Adrenal gland (tissue), 12 donors: ENCODE measurements around the gene GPLD1. TPM values are rescaled to one million over a fixed set of nuclear protein-coding genes. Genes with fewer than 3 reads are reported as not detected.

Source experiments
- DNase-seq, 7 donors: peaks; one replicate each; pipeline ENCODE4 v3.0.0-alpha.2; 2019 to 2020
- H3K27ac ChIP-seq, 5 donors: fragments of 200-600 bp; sonication (generic) in 4 of 5; 1 replicate in 3 of 5; 2 replicates in 2 of 5; pipeline versions ENCODE4 v1.5.1 to v1.8.0; 2016 to 2020; ENCODE audit warnings: mild to moderate bottlenecking in 1 of 5
- H3K27me3 ChIP-seq: fragments of 200-600 bp; 2 replicates; pipeline ENCODE4 v1.8.0; 2021
- H3K36me3 ChIP-seq, 2 donors: fragments of 200-600 bp; replicated peaks in 1 of 2; 1 replicate in 1 of 2; 2 replicates in 1 of 2; pipeline versions ENCODE4 v1.5.1 to v1.8.0; 2018 to 2022
- H3K4me1 ChIP-seq, 2 donors: fragments of 200-600 bp; replicated peaks in 1 of 2; 1 replicate in 1 of 2; 2 replicates in 1 of 2; pipeline versions ENCODE4 v1.5.1 to v1.8.0; 2018 to 2021
- H3K4me3 ChIP-seq, 4 donors: fragments of 200-600 bp; sonication (generic) in 3 of 4; one replicate each; pipeline ENCODE4 v1.5.1; 2016 to 2018
- H3K9me3 ChIP-seq, 3 donors: fragments of 200-600 bp; sonication (generic) in 1 of 3; replicated peaks in 1 of 3; 1 replicate in 2 of 3; 2 replicates in 1 of 3; pipeline versions ENCODE4 v1.5.1 to v1.8.0; 2016 to 2021
- CTCF ChIP-seq, 6 experiments: fragments of 450-650 bp in 4 of 6; fragments of 200-600 bp in 2 of 6; sonication (generic) in 1 of 6; IDR thresholded peaks; 1 replicate in 5 of 6; 2 replicates in 1 of 6; pipeline versions ENCODE4 v1.5.1 to v1.8.0; 2016 to 2021; ENCODE audit warnings: antibody characterized with exemption in 6 of 6, mild to moderate bottlenecking in 2 of 6, moderate library complexity in 1 of 6
- POLR2A ChIP-seq, 2 donors: fragments of 450-650 bp; IDR thresholded peaks; one replicate each; pipeline ENCODE4 v1.6.1; 2017; ENCODE audit warnings: antibody characterized with exemption in 2 of 2, mild to moderate bottlenecking in 2 of 2, moderate library complexity in 1 of 2
- WGBS, 4 donors: extraction: QIAGEN DNeasy Blood & Tissue Kit in 2 of 4; methylation state at CpG; one replicate each; pipeline versions ENCODE4 v1.1.5 to v1.1.7; 2013 to 2017; 5-methylcytosine and 5-hydroxymethylcytosine counted together
- intact Hi-C, 2 donors: fragments of 100-400 bp; cut with DNase I; formaldehyde crosslinking; loops; one replicate each; pipeline versions ENCODE4 v1.14.1 to v1.15.0; 2022 to 2023
- polyA plus RNA-seq, 3 donors: library from polyadenylated mRNA; stranded (reverse); fragments of 200-250 nt in 2 of 3; fragments of 350-450 nt in 1 of 3; fragmentation: Illumina TruSeq in 1 of 3; extraction: RNeasy Lipid Tissue Mini Kit (QIAGEN cat#74804) in 1 of 3; gene quantifications; one replicate each; pipeline ENCODE4 v1.2.3, GENCODE V29; 2013 to 2014
- total RNA-seq, 9 donors: library from RNA; depleted of rRNA in 4 of 9; stranded (reverse); fragments of >200 nt in 4 of 9; fragments of 120-200 nt in 1 of 9; fragmentation: NEBNext Ultra II Directional in 1 of 9; extraction: Animal tissue kit (Norgen Biotek cat#: 25700) in 1 of 9; gene quantifications; one replicate each; pipeline versions ENCODE4 v1.1.0 to v1.2.4, GENCODE V29; 2013 to 2023
- donor health status: healthy with polysubstance abuse.
- donor health status: Bipolar disorder and iron deficiency.
- donor health status: DM: yes; HTN: yes; CAD: no.
- donor health status: DM: no; HTN: no; CAD: no.
- donor health status: DM: no; HTN: no; CAD: no.
- donor health status: DM: yes; HTN: yes; CAD: no.

The GPLD1 gene
- total and polyA plus RNA-seq, 12 donors, result 0.34 to 1.8 (median 0.98) TPM

GRCh38 chr6:24429146-24429545 lies 60.2 kb downstream of the GPLD1 start:
- whole genome bisulfite sequencing, 4 donors, result 79 to 87% (median 82%) methylated on average over 3 of the region's 3 CpGs
- Histone ChIP-seq H3K36me3 (peaks cover 0 to 20% of the 10 kb centered on the region in 2 donors), H3K4me3 (no peak overlapping the region), H3K27ac (no peak overlapping the region), H3K4me1 (no peaks in the 10 kb centered on the region), H3K27me3 (no peaks in the 10 kb centered on the region), H3K9me3 (no peaks in the 10 kb centered on the region)
- intact Hi-C loops, result loop anchor here in 1 of 2 donors (10.0 kb wide), 1 partner anchor 266 kb away; no protein-coding TSS in a partner anchor
- TF ChIP-seq POLR2A (IDR thresholded peaks at IDR 0.05), result no peak
- TF ChIP-seq CTCF (IDR thresholded peaks at IDR 0.05), result no peak
- no peak for DNase-seq

- 89 to 98% (median 91%) methylated on average over 2 of the region's 2 CpGs for WGBS, 4 donors
- Histone ChIP-seq H3K27me3 (no peaks in the 10 kb centered on the region), H3K27ac (no peak overlapping the region), H3K36me3 (peaks cover 0 to 25% of the 10 kb centered on the region in 2 donors), H3K4me1 (no peaks in the 10 kb centered on the region), H3K4me3 (no peak overlapping the region), H3K9me3 (no peaks in the 10 kb centered on the region)
- TF ChIP-seq POLR2A (IDR thresholded peaks at IDR 0.05) (no peak), CTCF (IDR thresholded peaks at IDR 0.05) (no peak)
- intact Hi-C loops, result loop anchor here in 1 of 2 donors (10.0 kb wide), 1 partner anchor 266 kb away; no protein-coding TSS in a partner anchor
- no peak for DNase-seq
Measured at GRCh38 chr6:24428615-24429014, 60.8 kb downstream of the GPLD1 start.

GRCh38 chr6:24426729-24427446 lies 62.5 kb downstream of the GPLD1 start:
- no peak for TF ChIP-seq CTCF (IDR thresholded peaks at IDR 0.05)
- TF ChIP-seq POLR2A (IDR thresholded peaks at IDR 0.05), result no peak
- peaks cover 0 to 43% of the 10 kb centered on the region in 2 donors for H3K36me3 ChIP-seq
- no peak overlapping the region for H3K27ac ChIP-seq
- WGBS, 4 donors, result 87 to 94% (median 89%) methylated on average over 10 of the region's 10 CpGs
- H3K27me3 ChIP-seq, result no peaks in the 10 kb centered on the region
- H3K4me1 ChIP-seq, result no peaks in the 10 kb centered on the region
- intact Hi-C loops, result loop anchor here in 1 of 2 donors (10.0 kb wide), 1 partner anchor 268 kb away; no protein-coding TSS in a partner anchor
- no peak for DNase-seq
- no peak overlapping the region for H3K4me3 ChIP-seq
- no peaks in the 10 kb centered on the region for H3K9me3 ChIP-seq

- intact Hi-C loops, result loop anchor here in 1 of 2 donors (10.0 kb wide), 1 partner anchor 270 kb away; no protein-coding TSS in a partner anchor
- WGBS, 4 donors, result 65 to 87% (median 83%) methylated on average over 2 of the region's 2 CpGs
Measured at GRCh38 chr6:24425091-24425490, 64.3 kb downstream of the GPLD1 start.

More at GRCh38 chr6:24425091-24425490, 64.3 kb downstream of the GPLD1 start:
- DNase-seq, result no peak
- H3K27ac ChIP-seq, result no peak overlapping the region
- no peak overlapping the region for H3K4me3 ChIP-seq
- H3K36me3 ChIP-seq, result peaks cover 0 to 49% of the 10 kb centered on the region in 2 donors
- H3K9me3 ChIP-seq, result no peaks in the 10 kb centered on the region
- H3K27me3 ChIP-seq, result no peaks in the 10 kb centered on the region
- TF ChIP-seq POLR2A (IDR thresholded peaks at IDR 0.05), result no peak
- TF ChIP-seq CTCF (IDR thresholded peaks at IDR 0.05), result no peak
- H3K4me1 ChIP-seq, result no peaks in the 10 kb centered on the region
